ELF-1 (cell line): ENCODE measurements around the gene IMPDH2.
"Not testable (repeated sequence)": the region's sequence is repeated elsewhere in the genome, so short reads cannot be mapped to it uniquely, and the experiment has no call there.

ENCODE experiments used
- DNase-seq: peaks from one replicate; pipeline ENCODE4 v3.0.0-alpha.2; 2016; ENCODE audit warnings: low read depth, low spot score

IMPDH2 gene

DNA sequence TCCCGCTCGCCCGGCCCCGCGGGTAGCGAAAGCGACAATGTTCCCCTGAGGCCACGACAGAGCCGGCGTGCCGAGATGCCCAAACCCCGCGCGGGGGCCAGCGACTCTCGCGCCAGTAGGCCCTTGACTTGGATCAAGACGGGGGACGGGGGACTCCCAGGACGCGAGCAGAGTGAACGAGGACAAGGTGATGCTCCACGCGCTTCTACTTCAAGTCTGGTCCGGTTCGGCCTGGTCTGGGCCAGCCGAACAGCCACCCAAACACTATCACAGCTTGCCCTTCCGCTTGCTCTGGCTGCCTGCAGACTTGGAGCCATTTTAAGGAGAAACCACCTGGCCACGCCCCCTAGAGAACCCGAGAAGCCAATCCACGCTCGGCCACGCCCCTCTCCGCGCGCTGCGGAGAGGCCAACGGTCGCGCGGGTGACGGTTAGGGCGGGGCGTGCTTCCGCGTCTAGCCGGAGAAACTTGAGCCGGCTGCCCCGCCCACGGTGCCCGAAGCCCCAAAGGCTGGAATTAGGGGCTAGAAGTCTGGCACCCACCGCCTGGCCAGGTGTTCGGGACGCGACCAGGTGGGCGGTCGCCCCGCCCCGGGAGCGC is 7.9 kb downstream of the IMPDH2 start:
- peak; percentile 99 for DNase-seq

DNA sequence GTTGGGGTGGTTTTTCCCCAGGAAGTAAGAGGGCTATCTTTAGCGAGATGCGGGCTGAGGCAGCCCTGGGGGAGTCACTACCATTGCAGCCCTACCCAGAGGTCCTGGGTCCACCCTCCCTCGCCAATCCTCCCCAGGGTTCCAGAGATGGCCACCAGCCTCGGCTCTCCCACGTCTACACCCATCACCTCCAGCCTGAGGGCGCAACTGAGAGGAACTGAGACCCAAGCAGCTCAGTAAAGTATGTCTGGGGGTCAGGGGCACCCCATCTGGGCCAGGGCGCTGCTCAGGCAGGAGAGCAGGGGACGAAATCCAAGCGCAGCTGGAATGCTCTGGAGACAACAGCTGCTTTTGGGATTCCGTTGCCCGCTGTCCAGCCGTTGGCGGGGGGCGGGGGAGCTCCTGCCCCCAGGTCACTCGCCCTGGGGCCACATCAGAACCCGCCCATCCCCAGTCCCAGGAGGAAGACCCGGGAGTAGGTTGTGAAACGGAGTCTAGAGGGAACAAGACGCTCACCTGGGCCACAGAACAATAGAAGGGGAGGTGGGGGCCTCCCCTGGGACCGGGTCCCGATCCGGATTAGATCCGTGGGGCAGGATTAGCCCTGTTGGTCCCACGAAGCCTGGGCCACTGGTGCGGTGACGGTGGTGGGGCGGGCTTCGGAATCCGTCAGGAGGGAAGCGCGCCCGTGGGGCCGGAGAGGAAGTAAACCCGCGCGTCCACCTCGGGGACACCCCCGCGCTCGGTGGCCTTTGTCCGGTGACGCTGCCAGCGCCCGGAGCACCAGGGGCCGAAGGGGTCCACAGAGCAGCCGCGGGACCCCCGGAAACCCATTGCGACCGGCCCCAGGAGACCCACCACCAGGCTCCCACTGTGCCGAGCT is 8.6 kb downstream of the IMPDH2 start:
- peak; percentile 76 for DNase-seq

DNA sequence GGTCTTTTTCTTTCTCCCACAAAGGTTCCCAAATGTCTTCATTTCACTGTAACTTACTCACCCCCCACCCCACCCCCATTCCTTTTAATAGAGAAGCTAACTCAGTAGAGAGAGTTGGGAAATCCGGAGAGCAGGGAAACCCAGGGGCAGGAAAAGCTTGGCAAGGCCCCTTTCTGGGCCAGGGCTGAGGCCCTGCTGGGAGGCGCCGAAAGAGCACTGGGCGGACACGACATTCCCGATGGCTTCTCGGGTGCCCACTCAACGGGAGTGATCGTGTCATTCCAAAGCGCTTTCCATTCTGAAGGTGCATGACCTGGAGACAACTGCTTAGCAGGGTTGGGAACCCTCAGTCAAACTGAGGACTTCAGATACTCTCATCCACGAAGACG is 9.3 kb downstream of the IMPDH2 start:
- no peak for DNase-seq

DNA sequence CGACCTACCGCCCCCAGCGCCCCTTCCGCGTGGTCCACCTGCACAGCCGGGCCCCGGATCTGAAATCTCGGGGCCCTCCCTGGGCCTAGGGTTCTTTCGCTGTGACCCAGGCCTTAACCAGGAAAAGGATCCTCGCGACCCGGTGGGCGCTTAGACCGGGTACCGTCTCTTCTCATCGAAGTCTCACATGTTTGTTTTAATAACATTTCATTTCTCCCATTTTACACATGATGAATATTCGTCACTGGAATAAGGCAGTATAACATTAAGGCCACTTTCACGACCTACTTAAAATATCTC is 10.5 kb downstream of the IMPDH2 start:
- no peak for DNase-seq

DNA sequence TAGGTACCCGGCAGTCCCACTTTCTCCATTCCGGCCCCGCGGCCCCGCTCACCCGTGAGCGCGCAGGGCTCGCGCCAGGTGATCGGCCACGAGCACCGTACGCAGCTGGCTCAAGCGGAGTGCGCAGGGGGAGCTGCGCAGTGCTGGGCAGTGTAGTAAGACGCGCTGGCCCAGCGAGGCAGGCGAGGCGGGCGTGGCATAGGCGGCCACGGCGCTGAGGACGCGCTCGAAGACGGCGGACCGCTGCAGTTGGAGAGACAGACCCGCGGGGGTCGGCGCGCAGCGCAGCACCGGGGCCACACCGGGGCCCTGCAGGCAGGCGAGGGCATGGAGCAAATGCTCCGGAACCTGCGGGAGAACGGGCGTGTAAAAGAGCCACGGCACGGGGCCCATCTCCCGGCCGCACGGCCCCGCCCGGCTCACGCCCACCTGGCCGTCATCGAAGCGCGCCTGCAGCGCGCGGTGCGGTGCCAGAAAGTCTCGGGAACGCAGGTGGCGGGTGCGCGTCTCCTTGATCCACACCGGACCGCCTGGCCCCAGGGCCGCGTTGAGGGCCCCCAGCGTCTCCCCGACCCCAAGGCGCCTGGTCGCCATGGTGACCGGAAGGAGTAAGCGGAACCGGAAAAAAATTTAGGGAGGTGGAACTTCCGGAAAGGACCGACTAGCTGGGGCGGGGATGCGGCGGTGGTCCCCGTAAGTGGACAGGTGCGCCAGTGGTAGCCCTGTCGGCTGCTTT is 11.1 kb downstream of the IMPDH2 start, which contains the start of gene DALRD3:
Gene DALRD3 (minus strand): TSS at position 610 of the 736 bp plus-strand sequence. CDS start 16 bp downstream, at position 594.
- DNase-seq, result peak; percentile 82

DNA sequence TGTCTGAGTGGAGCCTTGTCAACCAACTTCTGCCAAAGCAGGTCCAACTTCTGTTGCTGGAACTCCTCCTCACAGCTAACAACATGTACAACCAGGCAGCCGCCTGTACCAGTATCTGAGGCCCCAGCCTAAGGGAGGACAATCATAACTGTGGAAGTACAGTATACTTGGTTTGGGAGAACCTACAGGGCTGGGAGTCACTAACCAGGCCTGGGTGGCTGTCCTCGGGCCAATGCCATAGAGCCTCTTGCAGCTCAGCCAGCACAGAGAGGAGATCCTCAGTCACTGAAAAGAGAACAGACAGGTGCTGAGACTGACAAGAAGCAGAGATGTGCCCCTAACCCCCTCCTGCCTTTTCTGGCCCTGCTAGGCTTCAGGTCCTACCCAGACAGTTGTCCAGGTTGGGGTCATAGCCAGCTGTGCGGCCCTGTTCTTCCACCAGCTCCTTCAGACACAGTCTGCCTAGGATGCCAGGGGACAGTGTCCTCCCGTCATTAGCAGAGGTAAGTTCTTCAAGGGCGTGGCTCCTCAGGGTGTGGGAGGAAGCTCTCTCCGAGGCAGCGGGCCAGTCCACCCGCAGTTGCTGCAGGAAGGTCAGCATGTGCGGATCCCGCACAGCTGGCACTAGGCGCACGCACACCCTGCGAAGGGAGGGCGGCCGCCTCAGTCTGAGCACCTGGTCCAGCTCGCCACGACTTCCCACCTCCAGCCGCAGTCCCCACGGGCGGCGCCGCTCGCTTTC is 11.8 kb downstream of the IMPDH2 start:
- no peak for DNase-seq

DNA sequence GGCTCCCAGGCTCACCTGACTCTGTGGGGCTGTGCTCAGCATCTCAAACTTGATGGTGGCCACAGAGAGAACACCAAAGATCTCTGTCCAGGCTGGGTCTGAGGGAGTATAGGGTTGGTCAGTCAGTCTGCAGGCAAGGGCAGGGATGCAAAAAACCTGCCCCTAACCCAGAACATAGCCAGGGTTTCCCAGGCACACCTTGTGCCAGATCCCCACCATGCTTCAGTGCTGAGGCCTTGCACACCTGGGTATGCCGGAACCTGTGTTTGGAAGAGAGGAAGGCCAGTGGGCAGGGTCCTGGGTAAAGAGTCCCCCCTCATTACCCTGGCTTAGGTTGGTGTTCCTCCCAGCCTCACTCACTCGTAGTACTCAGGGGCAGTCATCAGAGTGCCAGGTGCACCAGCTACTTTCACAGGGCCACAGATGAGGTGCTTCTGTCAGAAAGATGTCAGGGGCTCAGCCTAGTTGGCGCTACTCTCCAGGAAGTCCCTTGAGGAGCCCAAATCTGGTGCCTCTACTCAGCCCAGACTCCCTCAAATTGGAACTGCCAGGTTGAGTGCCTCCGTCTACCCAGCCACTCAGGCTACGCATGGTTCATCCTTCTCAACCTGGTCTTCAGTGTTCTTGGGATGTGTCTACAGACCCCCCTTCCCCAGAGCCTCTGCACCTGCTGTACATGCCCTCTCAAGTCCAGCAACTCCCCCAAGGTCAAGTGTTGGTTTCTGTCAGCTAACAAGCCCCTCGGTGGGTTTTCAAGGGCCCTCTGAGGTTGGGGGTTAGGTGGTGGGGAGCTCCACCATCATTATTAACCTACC is 12.6 kb downstream of the IMPDH2 start:
- no peak for DNase-seq

DNA sequence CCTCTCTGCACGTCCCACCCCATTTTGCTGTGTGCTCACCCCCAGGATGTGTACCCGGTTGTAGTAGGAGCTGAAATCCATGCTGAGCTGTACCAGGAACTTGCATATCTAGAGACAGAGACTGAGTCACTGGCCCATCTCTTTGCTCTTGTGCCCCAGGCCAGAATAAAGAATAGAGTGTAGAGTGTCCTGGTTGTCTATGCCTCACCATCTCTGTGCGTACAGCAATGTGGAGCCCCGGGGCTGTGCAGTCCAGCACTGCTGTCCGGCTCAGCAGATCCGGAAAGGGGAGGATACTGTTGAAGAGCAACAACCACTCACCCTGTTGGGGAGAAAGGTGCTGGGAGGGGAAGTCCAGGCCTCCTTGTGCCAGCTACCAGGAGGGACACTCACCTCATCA is 13.4 kb downstream of the IMPDH2 start:
- no peak for DNase-seq

DNA sequence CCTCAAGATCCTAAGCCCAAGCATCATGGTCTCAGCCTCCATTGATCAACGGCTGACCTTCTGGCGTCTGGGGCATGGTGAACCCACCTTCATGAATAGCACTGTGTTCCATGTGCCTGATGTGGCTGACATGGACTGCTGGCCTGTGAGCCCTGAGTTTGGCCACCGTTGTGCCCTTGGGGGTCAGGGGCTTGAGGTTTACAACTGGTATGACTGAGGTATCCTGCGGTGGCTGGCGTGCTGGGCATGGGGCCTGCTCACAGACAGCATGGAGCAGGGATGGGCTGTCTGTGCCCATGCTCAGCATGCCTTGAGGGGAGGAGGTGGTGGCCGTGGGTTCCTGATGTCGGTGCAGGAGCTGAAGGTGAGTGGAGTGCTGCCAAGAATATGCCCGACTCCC is 14.1 kb downstream of the IMPDH2 start:
- no peak for DNase-seq

DNA sequence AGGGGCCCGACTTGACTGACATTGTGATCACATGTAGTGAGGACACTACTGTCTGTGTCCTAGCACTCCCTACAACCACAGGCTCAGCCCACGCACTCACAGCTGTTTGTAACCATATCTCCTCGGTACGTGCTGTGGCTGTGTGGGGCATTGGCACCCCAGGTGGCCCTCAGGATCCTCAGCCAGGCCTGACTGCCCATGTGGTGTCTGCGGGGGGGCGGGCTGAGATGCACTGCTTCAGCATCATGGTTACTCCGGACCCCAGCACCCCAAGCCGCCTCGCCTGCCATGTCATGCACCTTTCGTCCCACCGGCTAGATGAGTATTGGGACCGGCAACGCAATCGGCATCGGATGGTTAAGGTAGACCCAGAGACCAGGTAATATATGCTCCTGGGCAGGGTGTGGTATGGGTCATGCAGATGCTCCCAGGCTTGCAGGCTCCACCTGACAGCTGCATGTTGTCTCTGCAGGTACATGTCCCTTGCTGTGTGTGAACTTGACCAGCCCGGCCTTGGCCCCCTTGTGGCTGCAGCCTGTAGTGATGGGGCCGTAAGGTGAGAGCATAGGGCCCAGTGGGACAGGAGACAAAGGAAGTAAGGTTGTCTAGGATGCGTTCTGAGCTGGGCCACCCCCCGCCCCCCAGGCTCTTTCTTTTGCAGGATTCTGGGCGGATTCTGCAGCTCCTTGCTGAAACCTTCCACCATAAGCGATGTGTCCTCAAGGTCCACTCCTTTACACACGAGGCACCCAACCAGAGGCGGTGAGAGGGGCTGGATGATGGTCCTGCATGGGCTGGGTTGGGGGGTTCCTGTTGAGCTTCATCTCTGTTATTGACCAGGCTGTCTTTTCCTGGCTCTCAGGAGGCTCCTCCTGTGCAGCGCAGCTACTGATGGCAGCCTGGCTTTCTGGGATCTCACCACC is 15.2 kb downstream of the IMPDH2 start:
- DNase-seq, result peak; percentile 83

DNA sequence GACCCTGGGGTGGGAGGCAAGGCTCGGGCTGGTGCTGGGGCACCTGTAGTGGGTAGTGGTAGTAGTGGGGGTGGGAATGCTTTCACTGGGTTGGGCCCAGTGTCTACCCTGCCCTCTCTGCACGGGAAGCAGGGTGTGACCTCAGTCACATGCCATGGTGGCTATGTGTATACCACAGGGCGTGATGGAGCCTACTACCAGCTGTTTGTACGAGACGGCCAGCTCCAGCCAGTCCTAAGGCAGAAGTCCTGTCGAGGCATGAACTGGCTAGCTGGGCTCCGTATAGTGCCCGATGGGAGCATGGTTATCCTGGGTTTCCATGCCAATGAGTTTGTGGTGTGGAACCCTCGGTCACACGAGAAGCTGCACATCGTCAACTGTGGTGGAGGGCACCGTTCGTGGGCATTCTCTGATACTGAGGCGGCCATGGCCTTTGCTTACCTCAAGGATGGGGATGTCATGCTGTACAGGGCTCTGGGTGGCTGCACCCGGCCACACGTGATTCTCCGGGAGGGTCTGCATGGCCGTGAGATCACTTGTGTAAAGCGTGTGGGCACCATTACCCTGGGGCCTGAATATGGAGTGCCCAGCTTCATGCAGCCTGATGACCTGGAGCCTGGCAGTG is 16.0 kb downstream of the IMPDH2 start:
- DNase-seq, result no peak

DNA sequence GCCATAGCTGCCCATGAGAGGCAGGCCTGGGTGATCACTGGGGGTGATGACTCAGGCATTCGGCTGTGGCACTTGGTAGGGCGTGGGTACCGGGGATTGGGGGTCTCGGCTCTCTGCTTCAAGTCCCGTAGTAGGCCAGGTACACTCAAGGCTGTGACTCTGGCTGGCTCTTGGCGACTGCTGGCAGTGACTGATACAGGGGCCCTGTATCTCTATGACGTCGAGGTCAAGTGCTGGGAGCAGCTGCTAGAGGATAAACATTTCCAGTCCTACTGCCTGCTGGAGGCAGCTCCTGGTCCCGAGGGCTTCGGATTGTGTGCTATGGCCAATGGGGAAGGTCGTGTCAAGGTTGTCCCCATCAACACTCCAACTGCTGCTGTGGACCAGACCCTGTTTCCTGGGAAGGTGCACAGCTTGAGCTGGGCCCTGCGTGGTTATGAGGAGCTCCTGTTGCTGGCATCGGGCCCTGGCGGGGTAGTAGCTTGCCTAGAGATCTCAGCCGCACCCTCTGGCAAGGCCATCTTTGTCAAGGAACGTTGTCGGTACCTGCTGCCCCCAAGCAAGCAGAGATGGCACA is 16.7 kb downstream of the IMPDH2 start:
- DNase-seq, result no peak

DNA sequence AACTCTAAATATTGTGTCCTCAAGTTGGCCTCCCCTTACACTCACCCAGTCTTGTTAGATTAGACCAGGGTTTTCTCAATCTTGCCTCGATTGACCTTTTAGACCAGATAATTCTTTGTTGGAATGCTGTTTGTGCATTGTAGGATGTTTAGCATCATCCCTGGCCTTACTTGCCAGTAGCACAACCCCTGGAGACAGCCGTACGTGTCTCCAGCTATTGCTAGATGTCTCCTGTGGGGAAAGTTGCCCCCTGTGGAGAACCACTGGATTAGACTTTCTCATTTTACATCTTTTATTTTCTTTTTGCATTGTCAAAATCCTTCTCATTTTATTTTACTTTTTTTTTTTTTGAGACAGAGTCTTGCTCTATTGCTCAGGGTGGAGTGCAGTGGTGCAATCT is 19.8 kb downstream of the IMPDH2 start:
- DNase-seq, result no peak

DNA sequence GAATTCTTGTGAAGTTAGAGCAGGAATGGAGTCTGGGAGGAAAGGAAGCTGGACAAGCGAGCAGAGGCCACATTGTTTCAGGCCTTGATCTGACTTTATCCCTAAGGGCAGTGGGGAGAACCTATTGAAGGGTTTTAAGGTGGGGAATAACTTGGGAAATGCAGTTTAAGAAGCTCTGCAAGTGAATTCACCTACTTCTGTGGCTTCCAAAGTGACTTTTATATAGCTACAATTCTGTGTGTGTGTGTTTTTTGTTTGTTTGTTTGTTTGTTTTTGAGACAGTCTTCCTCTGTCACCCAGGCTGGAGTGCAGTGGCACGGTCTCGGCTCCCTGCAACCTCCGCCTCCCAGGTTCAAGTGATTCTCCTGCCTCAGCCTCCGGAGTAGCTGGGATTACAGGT is 20.6 kb downstream of the IMPDH2 start:
- DNase-seq, result not testable (repeated sequence)

DNA sequence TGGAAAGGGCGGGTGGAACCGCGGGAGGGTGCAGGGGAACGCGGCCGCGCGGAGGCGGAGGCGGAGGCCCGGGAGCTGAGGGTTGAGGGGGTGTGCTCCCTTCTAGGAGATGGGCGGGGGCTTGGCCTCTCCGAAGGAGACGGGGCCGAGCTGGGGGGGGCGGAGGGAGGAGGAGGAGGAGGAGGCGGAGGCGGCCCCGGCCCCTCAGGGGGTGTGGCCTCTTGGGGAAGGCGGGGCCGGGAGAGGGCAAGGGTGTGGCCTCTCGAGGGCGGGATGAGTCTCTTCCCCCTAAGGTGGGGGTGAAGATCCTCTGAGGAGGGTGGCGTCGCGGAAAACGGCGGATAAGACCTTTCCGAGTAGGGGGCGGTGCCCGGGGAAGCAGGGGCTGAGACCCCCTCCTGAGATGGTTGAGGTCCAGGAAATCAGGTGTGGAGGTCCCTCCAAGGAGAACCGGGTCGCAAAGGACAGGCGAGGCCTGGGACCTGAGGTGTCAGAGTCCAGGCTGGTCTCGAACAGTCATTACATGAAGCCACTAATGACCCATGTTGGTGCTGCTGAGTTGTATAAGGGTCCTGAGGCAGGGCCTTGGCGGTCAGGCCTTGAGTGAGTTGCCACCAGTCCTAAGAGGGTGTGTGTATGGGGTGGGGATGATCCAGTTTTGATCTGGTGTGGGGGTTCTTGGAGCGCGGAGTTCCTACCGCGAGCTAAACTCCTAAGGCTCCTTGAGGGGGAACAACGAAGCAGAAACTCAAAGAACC is 21.2 kb downstream of the IMPDH2 start:
- peak; percentile 92 for DNase-seq

DNA sequence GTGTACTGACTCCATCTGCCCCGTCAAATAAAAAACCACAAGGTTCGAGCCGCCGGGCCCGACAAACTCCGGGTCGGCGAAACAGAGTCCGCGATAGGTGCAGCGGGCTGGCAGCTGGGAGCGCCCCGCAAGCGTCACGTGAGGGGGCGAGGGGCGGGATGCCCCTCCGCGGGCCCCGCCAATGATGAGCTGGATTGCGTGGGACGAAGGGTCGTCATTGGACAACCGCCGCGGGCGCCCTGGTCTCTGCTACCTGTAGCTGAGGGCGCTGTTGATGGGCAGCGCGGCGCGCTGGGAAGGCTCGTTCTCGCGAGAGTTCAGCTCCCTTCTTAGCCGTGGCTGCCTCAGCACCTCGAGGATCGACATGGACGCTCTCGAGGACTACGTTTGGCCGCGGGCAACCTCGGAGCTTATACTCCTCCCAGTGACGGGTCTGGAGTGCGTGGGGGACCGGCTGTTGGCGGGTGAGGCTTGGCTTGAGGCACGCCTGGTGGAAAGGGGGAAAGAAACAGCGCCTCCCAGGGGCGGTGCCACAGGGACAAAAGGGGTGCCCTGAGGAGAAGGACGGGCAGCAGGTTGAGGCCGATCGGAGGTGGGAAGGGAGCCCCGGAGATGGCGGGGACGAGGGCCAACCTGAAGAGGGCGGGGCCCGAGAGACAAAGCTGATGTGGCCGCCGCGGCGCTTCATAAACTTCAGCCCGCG is 22.0 kb downstream of the IMPDH2 start, which contains the start of gene WDR6:
Gene WDR6 (plus strand): TSS at position 324 of the 703 bp plus-strand sequence. CDS start 41 bp downstream, at position 365.
- peak; percentile 99 for DNase-seq

DNA sequence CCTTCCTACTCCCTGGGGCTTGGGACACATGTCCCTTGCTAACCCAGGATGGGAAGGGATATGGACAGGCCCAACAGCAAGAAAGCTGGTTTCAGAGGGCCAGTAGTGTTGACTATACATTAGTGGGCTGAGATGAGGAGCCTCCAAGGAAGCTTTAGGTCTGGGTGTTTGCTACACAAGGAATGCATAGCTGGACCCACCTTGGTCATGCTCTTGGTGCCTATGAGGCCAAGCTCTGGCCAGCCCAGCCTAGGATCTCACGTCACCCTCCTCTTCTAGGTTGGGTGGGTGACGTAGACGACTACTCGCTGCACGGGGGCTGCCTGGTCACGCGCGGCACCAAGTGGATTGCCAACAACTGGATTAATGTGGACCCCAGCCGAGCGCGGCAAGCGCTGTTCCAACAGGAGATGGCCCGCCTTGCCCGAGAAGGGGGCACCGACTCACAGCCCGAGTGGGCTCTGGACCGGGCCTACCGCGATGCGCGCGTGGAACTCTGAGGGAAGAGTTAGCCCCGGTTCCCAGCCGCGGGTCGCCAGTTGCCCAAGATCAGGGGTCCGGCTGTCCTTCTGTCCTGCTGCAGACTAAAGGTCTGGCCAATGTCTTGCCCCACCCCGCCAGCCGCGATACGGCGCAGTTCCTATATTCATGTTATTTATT is 22.7 kb downstream of the IMPDH2 start:
- DNase-seq, result no peak
